ENCODE results near the gene SND1.

DNA sequence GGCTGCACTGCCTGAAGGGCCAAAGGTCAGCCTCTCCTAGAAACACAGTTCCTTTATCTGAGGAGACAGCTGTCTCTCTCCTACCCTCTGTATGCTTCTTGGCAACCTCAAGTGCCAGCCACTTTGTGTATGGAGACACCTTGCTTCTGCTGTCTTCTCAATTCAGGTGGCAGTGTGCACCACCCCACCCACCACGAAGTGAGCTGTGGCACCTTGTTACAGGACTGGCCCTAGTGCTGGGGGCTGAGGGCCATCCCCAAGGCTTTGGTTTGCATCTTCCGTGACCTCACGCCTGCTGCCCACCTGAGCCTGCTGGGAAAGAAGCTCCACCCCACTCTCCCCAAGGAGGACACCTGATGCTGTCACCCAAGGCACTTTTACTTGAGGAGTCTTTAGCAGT is 426.3 kb downstream of the SND1 start:
- TF ChIP-seq, protein P1, sequence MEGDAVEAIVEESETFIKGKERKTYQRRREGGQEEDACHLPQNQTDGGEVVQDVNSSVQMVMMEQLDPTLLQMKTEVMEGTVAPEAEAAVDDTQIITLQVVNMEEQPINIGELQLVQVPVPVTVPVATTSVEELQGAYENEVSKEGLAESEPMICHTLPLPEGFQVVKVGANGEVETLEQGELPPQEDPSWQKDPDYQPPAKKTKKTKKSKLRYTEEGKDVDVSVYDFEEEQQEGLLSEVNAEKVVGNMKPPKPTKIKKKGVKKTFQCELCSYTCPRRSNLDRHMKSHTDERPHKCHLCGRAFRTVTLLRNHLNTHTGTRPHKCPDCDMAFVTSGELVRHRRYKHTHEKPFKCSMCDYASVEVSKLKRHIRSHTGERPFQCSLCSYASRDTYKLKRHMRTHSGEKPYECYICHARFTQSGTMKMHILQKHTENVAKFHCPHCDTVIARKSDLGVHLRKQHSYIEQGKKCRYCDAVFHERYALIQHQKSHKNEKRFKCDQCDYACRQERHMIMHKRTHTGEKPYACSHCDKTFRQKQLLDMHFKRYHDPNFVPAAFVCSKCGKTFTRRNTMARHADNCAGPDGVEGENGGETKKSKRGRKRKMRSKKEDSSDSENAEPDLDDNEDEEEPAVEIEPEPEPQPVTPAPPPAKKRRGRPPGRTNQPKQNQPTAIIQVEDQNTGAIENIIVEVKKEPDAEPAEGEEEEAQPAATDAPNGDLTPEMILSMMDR (conservative IDR thresholded peaks at IDR 0.05 in 1 of 2, IDR thresholded peaks at IDR 0.05 in 1 of 2; ENCODE audit: extremely low read depth in 1 of 2, insufficient read depth in 1 of 2, low read depth in 1 of 2, low read length in 2 of 2), result no peak
- no peak for TF ChIP-seq EZH2 (IDR thresholded peaks at IDR 0.05; ENCODE audit: borderline replicate concordance, low read length)

All from mammary epithelial cell (primary cell).